ENCODE measurements around the gene FBXW11.
"Not testable (repeated sequence)": the region's sequence is repeated elsewhere in the genome, so short reads cannot be mapped to it uniquely, and the experiment has no call there.

Gene FBXW11

GRCh38 chr5:171939951-171940350, 66.5 kb downstream of the FBXW11 start:
- TF ChIP-seq ZNF274 (IDR thresholded peaks at IDR 0.05; ENCODE audit: low read depth, low read length) = no peak
- H3K4me3 ChIP-seq (ENCODE audit: low read length) = no peak overlapping the region

- no peak for TF ChIP-seq ZNF274 (IDR thresholded peaks at IDR 0.05; ENCODE audit: low read depth, low read length)
- no peak overlapping the region for H3K4me3 ChIP-seq (ENCODE audit: low read length)
Observed at GRCh38 chr5:171938358-171938757, 68.1 kb downstream of the FBXW11 start.

DNA sequence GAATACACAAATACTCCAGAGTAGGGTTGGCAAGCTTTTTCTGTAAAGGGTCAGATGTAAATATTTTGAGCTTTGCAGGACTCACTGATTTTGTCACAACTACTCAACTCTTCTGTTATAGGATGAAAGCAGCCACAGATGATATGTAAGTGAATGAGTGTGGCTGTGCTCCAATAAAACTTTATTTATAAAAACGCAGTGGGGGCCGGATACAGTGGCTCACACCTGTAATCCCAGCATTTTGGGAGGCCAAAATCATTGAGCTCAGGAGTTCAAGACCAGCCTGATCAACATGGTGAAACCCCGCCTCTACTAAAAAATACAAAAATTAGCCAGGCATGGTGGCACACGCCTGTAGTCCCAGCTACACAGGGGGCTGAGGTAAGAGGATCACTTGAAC, 69.1 kb downstream of the FBXW11 start:
- no peak for TF ChIP-seq ZNF274 (IDR thresholded peaks at IDR 0.05; ENCODE audit: low read depth, low read length)

DNA sequence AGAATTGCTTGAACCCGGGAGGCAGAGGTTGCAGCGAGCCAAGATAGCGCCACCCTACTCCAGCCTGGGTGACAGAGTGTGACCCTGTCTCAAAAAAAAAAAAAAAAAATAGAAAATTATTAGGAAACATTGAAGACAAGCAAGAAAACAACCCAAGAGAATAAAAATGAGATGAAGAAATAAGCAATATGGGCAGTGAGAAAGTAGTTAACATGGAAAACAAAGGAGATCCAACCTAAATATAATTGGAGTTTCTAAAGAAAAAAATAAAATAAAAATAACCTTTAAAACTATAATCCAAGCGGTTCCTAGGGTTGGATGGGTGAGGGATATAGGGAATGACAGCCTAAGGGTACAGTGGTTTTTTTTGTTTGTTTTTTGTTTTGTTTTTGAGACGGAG, 71.9 kb downstream of the FBXW11 start:
- no peak for TF ChIP-seq ZNF274 (IDR thresholded peaks at IDR 0.05; ENCODE audit: low read depth, low read length)
- H3K4me3 ChIP-seq (ENCODE audit: low read length) = no peak overlapping the region

More for the DNA sequence above, 69.1 kb downstream of the FBXW11 start:
- H3K4me3 ChIP-seq (ENCODE audit: low read length) = no peak overlapping the region

GRCh38 chr5:171931163-171931562, 75.3 kb downstream of the FBXW11 start:
- no peak overlapping the region for H3K4me3 ChIP-seq (ENCODE audit: low read length)
- no peak for TF ChIP-seq ZNF274 (IDR thresholded peaks at IDR 0.05; ENCODE audit: low read depth, low read length)

DNA sequence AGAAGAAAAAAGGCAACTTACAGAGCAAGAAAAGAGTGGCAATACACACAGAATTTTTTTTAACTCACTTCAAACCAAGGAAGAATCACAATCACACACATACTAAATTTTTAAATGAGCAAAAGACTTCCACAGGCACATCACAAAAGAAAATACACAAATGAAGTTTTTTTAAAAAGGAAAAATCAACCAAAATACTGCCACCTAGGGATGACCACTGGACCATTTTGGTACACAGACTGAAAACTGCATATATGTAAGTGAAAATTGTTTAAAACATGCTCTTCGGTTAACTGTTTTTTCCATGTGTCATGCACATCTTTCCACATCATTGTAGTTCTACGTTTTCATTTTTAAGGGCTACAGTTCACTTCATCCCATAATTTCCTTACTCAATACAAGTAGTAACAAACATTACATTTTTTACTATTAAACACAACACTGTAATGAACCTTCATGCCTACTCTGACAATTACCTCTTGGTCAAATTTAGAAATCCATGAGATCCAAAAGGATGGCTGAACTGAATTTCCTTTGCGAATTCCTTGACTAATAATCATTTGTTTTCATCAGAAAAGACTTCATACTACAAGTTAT, 79.0 kb downstream of the FBXW11 start:
- no peak for TF ChIP-seq ZNF274 (IDR thresholded peaks at IDR 0.05; ENCODE audit: low read depth, low read length)

GRCh38 chr5:171926311-171926710, 80.1 kb downstream of the FBXW11 start:
- peak overlapping the region; percentile 6; the same call in 1 of the 2 replicates for H3K4me3 ChIP-seq (ENCODE audit: low read length)
- no peak for TF ChIP-seq ZNF274 (IDR thresholded peaks at IDR 0.05; ENCODE audit: low read depth, low read length)

More for the DNA sequence above, 79.0 kb downstream of the FBXW11 start:
- H3K4me3 ChIP-seq (ENCODE audit: low read length) = no peak overlapping the region

DNA sequence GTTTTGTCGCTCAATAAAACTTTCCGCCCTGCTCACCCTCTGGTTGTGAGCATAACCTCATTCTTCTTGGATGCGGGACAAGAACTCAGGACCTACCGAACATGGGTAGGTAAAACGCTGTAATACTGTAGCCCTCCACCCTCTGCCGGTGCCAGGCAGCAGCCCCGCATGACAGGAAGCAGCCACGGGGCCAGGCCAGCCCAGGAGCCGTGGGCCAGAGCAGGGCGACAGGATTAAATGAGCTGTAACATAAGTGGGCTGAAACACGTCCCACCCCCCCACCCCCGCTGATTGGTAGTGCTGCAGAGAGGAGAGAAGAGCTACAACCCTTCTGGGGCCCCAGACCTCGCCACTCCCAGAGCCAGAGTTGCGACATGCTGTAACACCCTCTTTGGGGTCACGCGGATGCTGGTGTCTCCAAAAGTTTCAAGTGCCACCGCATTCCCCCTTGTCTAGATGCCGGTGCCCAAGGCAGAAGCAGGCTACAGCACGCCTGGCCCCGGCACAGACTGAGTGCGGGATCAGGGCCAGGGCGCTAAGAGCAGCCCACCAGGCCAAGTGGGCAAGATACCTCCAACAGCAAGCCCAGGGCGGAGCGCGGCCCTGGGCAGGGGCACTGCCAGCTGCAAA, 81.8 kb downstream of the FBXW11 start:
- no peak overlapping the region for H3K4me3 ChIP-seq (ENCODE audit: low read length)

GRCh38 chr5:171920765-171921391, 85.6 kb downstream of the FBXW11 start:
- H3K4me3 ChIP-seq (ENCODE audit: low read length) = no peak overlapping the region
- TF ChIP-seq ZNF274 (IDR thresholded peaks at IDR 0.05; ENCODE audit: low read depth, low read length) = no peak

More for the DNA sequence above, 81.8 kb downstream of the FBXW11 start:
- no peak for TF ChIP-seq ZNF274 (IDR thresholded peaks at IDR 0.05; ENCODE audit: low read depth, low read length)

DNA sequence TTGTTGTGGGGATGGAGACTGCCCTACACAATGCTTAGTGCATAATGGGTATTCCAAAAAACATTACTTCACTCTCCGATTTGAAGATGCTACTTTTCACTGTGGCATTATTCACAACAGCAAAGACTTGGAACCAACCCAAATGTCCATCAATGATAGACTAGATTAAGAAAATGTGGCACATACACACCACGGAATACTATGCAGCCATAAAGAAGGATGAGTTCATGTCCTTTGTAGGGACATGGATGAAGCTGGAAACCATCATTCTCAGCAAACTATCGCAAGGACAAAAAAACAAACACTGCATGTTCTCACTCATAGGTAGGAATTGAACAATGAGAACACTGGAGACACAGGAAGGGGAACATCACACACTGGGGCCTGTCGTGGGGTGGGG, 90.7 kb downstream of the FBXW11 start:
- H3K4me3 ChIP-seq (ENCODE audit: low read length) = not testable (repeated sequence)

GRCh38 chr5:171914726-171915338, 91.6 kb downstream of the FBXW11 start:
- no peak for TF ChIP-seq ZNF274 (IDR thresholded peaks at IDR 0.05; ENCODE audit: low read depth, low read length)

DNA sequence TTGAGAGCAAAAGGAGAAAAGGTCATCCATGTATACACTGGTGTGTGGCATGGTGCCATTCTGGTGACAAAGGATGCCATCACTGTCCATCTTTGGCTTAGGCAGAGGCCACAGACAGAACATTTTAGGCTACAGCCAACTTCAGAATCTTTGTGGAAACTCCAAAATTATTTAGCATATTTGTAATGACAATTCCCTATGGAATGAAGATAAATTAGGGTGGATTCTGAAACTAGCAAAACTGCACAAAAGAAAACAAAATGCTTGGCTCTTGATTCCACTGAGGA, 92.5 kb downstream of the FBXW11 start:
- no peak for TF ChIP-seq ZNF274 (IDR thresholded peaks at IDR 0.05; ENCODE audit: low read depth, low read length)
- H3K4me3 ChIP-seq (ENCODE audit: low read length) = no peak overlapping the region; the same call in 1 of the 2 replicates

More at GRCh38 chr5:171914726-171915338, 91.6 kb downstream of the FBXW11 start:
- H3K4me3 ChIP-seq (ENCODE audit: low read length) = no peak overlapping the region

- TF ChIP-seq ZNF274 (IDR thresholded peaks at IDR 0.05; ENCODE audit: low read depth, low read length) = no peak
Observed at GRCh38 chr5:171911152-171911551, 95.3 kb downstream of the FBXW11 start.

DNA sequence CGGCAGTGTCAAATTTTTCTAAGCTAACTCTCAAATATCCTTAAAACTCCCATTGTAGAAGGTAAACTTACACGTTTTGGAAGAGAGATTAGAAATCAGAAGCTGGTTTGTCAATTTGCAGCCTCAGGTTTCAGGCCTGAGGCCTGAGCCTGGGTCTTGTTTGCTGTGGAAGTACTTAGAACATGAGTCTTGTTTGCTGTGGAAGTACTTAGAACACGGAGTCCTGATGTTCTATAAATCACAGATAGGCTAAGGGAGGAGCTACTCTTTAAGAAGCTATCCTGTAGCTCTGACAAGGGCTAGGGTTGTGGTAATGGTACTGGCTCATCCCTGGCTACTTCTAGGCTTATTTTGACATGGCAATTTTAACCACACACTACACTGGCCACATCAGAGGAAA, 97.8 kb downstream of the FBXW11 start:
- no peak for TF ChIP-seq ZNF274 (IDR thresholded peaks at IDR 0.05; ENCODE audit: low read depth, low read length)
- no peak overlapping the region for H3K4me3 ChIP-seq (ENCODE audit: low read length)

More at GRCh38 chr5:171911152-171911551, 95.3 kb downstream of the FBXW11 start:
- no peak overlapping the region for H3K4me3 ChIP-seq (ENCODE audit: low read length)

All from GM08714 (cell line).